SK-N-SH (cell line): ENCODE measurements around the gene RBBP8.

Source experiments
- EP300 ChIP-seq, 2 experiments: IDR thresholded peaks; 2 replicates each; pipeline versions ENCODE4 v1.4.0 to v1.6.1; 2012; ENCODE audit warnings: borderline replicate concordance in 1 of 2, low read depth in 1 of 2, low read length in 1 of 2
- FOXM1 ChIP-seq: IDR thresholded peaks from 2 replicates; pipeline ENCODE4 v1.4.0; 2012; ENCODE audit warnings: low read depth, mild to moderate bottlenecking
- GABPA ChIP-seq: IDR thresholded peaks from 2 replicates; pipeline ENCODE4 v1.4.0; 2012; ENCODE audit warnings: low read depth, mild to moderate bottlenecking
- MXI1 ChIP-seq: IDR thresholded peaks from 2 replicates; pipeline ENCODE4 v1.6.1; 2012; ENCODE audit warnings: mild to moderate bottlenecking, low read depth, low read length, improper control_type of control experiment
- POLR2AphosphoS5 ChIP-seq: IDR thresholded peaks from 2 replicates; pipeline ENCODE4 v1.6.1; 2012; ENCODE audit warnings: low read depth, low read length
- SMC3 ChIP-seq: IDR thresholded peaks from 2 replicates; pipeline ENCODE4 v1.6.1; 2012; ENCODE audit warnings: low read depth, low read length, improper control_type of control experiment
- TF ChIP-seq, protein P1 (sequence below): fragments of 200-600 bp; sonication (generic); IDR thresholded peaks from 2 replicates; pipeline ENCODE4 v1.6.1; 2017; ENCODE audit warnings: antibody characterized with exemption, mild to moderate bottlenecking, moderate library complexity
- TF ChIP-seq, protein P2 (sequence below): fragments of 150-350 bp; IDR thresholded peaks from 2 replicates; pipeline ENCODE4 v1.6.1; 2017; ENCODE audit warnings: antibody characterized with exemption, low read length, low read depth, borderline replicate concordance
- TF ChIP-seq, protein P3 (sequence below): IDR thresholded peaks from 2 replicates; pipeline ENCODE4 v1.4.0; 2012; ENCODE audit warnings: low read depth

DNA sequence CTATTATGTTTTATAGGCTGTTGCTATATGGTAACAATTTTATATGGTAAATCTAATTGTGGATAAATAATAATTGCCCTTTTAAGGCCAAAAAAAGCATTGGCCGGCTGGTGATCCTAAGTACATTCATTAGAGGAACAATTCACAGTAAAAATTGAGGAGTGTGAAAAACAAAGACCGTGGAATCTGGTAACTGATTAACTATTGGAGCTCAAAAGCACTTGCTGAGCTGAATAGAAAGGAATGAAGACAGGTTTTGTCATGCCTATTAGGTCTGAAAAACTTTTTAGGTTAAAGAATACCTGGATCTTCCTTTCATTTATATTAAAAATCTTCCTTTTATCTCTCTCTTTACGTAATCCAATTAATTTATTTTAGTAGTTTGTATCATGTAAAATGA is 18.5 kb upstream of the RBBP8 start:
- TF ChIP-seq, protein P1, sequence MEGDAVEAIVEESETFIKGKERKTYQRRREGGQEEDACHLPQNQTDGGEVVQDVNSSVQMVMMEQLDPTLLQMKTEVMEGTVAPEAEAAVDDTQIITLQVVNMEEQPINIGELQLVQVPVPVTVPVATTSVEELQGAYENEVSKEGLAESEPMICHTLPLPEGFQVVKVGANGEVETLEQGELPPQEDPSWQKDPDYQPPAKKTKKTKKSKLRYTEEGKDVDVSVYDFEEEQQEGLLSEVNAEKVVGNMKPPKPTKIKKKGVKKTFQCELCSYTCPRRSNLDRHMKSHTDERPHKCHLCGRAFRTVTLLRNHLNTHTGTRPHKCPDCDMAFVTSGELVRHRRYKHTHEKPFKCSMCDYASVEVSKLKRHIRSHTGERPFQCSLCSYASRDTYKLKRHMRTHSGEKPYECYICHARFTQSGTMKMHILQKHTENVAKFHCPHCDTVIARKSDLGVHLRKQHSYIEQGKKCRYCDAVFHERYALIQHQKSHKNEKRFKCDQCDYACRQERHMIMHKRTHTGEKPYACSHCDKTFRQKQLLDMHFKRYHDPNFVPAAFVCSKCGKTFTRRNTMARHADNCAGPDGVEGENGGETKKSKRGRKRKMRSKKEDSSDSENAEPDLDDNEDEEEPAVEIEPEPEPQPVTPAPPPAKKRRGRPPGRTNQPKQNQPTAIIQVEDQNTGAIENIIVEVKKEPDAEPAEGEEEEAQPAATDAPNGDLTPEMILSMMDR = no peak
- TF ChIP-seq MXI1 = no peak
- TF ChIP-seq EP300 (IDR thresholded peaks at IDR 0.05; ENCODE audit: borderline replicate concordance in 1 of 2, low read depth in 1 of 2, low read length in 1 of 2) = no peak
- TF ChIP-seq, protein P2, sequence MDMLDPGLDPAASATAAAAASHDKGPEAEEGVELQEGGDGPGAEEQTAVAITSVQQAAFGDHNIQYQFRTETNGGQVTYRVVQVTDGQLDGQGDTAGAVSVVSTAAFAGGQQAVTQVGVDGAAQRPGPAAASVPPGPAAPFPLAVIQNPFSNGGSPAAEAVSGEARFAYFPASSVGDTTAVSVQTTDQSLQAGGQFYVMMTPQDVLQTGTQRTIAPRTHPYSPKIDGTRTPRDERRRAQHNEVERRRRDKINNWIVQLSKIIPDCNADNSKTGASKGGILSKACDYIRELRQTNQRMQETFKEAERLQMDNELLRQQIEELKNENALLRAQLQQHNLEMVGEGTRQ = no peak
- TF ChIP-seq, protein P3, sequence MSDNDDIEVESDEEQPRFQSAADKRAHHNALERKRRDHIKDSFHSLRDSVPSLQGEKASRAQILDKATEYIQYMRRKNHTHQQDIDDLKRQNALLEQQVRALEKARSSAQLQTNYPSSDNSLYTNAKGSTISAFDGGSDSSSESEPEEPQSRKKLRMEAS = no peak
- TF ChIP-seq GABPA = no peak
- no peak for TF ChIP-seq POLR2AphosphoS5
- TF ChIP-seq FOXM1 = no peak
- no peak for TF ChIP-seq SMC3
